Upper lobe of right lung (tissue), 1 donor: Measurements from ENCODE around the gene COG3. TPM values are rescaled to one million over a fixed set of nuclear protein-coding genes. Genes with fewer than 3 reads are reported as not detected.

Source experiments
- ATAC-seq: fragments of 200-7000 bp; cut with Tn5 transposase; one replicate; pipeline ENCODE4 v1.9.1; 2020; ENCODE audit warnings: mild to moderate bottlenecking, moderate library complexity
- DNase-seq: peaks from one replicate; pipeline ENCODE4 v3.0.0-alpha.2; 2020
- H3K27ac ChIP-seq: fragments of 200-600 bp; one replicate; pipeline ENCODE4 v1.8.0; 2022
- H3K27me3 ChIP-seq: fragments of 200-600 bp; one replicate; pipeline ENCODE4 v1.8.0; 2022; ENCODE audit warnings: mild to moderate bottlenecking
- H3K36me3 ChIP-seq: fragments of 200-600 bp; one replicate; pipeline ENCODE4 v1.8.0; 2022
- H3K4me1 ChIP-seq: fragments of 200-600 bp; one replicate; pipeline ENCODE4 v1.8.0; 2022
- H3K4me3 ChIP-seq: fragments of 200-600 bp; one replicate; pipeline ENCODE4 v1.8.0; 2022; ENCODE audit warnings: mild to moderate bottlenecking
- H3K9me3 ChIP-seq: fragments of 200-600 bp; one replicate; pipeline ENCODE4 v1.8.0; 2022
- CTCF ChIP-seq: fragments of 200-600 bp; IDR thresholded peaks from one replicate; pipeline ENCODE4 v1.8.0; 2022; ENCODE audit warnings: antibody characterized with exemption
- intact Hi-C: fragments of 100-400 bp; cut with DNase I; formaldehyde crosslinking; loops from one replicate; pipeline ENCODE4 v1.11.0; 2022
- total RNA-seq: library from RNA; stranded (reverse); fragmentation: NEBNext Ultra II Directional; extraction: Animal tissue kit (Norgen Biotek cat#: 25700); gene quantifications from one replicate; pipeline ENCODE4 v1.2.1, GENCODE V29; 2021
- donor health status: DM: no; HTN: yes; CAD: no; lungs with severe emphysema.

COG3 gene
- total RNA-seq, 1 donor from 2014 or later = 26.4 TPM

- no peaks in the 10 kb centered on the region for H3K4me1 ChIP-seq
- no peak for ATAC-seq
- no peak for TF ChIP-seq CTCF
- no peak overlapping the region for H3K27ac ChIP-seq
- DNase-seq = no peak
- peaks cover 3% of the 10 kb centered on the region for H3K36me3 ChIP-seq
- H3K9me3 ChIP-seq = no peaks in the 10 kb centered on the region
- no peaks in the 10 kb centered on the region for H3K27me3 ChIP-seq
- no peak overlapping the region for H3K4me3 ChIP-seq
- intact Hi-C loops = no loop called here
Observed at GRCh38 chr13:45540864-45541263, 76.1 kb downstream of the COG3 start.

- DNase-seq (no peak), ATAC-seq (no peak)
- H3K9me3 ChIP-seq = no peaks in the 10 kb centered on the region
- no peak overlapping the region for H3K4me3 ChIP-seq
- intact Hi-C loops = no loop called here
- no peak overlapping the region for H3K27ac ChIP-seq
- H3K4me1 ChIP-seq = no peaks in the 10 kb centered on the region
- no peaks in the 10 kb centered on the region for H3K36me3 ChIP-seq
- TF ChIP-seq CTCF = no peak
- H3K27me3 ChIP-seq = no peaks in the 10 kb centered on the region
Observed at GRCh38 chr13:45541806-45542205, 77.1 kb downstream of the COG3 start.

- DNase-seq = no peak
Observed at GRCh38 chr13:45542391-45542790, 77.7 kb downstream of the COG3 start.

GRCh38 chr13:45542878-45543277 lies 78.1 kb downstream of the COG3 start:
- Histone ChIP-seq H3K4me1 (no peaks in the 10 kb centered on the region), H3K27me3 (no peaks in the 10 kb centered on the region), H3K4me3 (no peak overlapping the region), H3K36me3 (no peaks in the 10 kb centered on the region), H3K9me3 (no peaks in the 10 kb centered on the region), H3K27ac (no peak overlapping the region)
- ATAC-seq = no peak
- TF ChIP-seq CTCF = no peak
- intact Hi-C loops = no loop called here
- DNase-seq = no peak

More at GRCh38 chr13:45542391-45542790, 77.7 kb downstream of the COG3 start:
- no peak for TF ChIP-seq CTCF
- H3K36me3 ChIP-seq = no peaks in the 10 kb centered on the region
- no peak overlapping the region for H3K27ac ChIP-seq
- H3K4me1 ChIP-seq = no peaks in the 10 kb centered on the region
- no peak for ATAC-seq
- no peaks in the 10 kb centered on the region for H3K9me3 ChIP-seq
- H3K27me3 ChIP-seq = no peaks in the 10 kb centered on the region
- no peak overlapping the region for H3K4me3 ChIP-seq
- intact Hi-C loops = no loop called here

GRCh38 chr13:45544520-45544919 lies 79.8 kb downstream of the COG3 start:
- TF ChIP-seq CTCF = no peak
- Histone ChIP-seq H3K36me3 (no peaks in the 10 kb centered on the region), H3K9me3 (no peaks in the 10 kb centered on the region), H3K4me3 (no peak overlapping the region), H3K4me1 (no peaks in the 10 kb centered on the region), H3K27me3 (no peaks in the 10 kb centered on the region), H3K27ac (no peak overlapping the region)
- DNase-seq = no peak
- intact Hi-C loops = no loop called here
- peak; percentile 46 for ATAC-seq
